GM23338 (cell line): Measurements from ENCODE around the gene PPM1L. TPM values are rescaled to one million over a fixed set of nuclear protein-coding genes. Genes with fewer than 3 reads are reported as not detected.

Source experiments
- CREB1 ChIP-seq: fragments of 250-450 bp; sonication (Bioruptor Pico); IDR thresholded peaks from 2 replicates; pipeline ENCODE4 v1.5.0; 2020; ENCODE audit warnings: low read depth, mild to moderate bottlenecking, moderate library complexity
- EZH2 ChIP-seq: fragments of 200-600 bp; sonication (generic); IDR thresholded peaks from one replicate; pipeline ENCODE4 v1.8.0; 2017; ENCODE audit warnings: antibody characterized with exemption, mild to moderate bottlenecking, low read depth; ENCODE audit not compliant: unreplicated experiment
- EZH2phosphoT487 ChIP-seq: fragments of 200-600 bp; sonication (generic); IDR thresholded peaks from one replicate; pipeline ENCODE4 v1.8.1; 2018; ENCODE audit warnings: antibody characterized with exemption; ENCODE audit not compliant: unreplicated experiment
- NANOG ChIP-seq: IDR thresholded peaks from 2 replicates; pipeline ENCODE4 v1.6.1; 2016; ENCODE audit warnings: antibody characterized with exemption, borderline replicate concordance
- POLR2AphosphoS5 ChIP-seq: IDR thresholded peaks from 2 replicates; pipeline ENCODE4 v1.6.1; 2016; ENCODE audit warnings: antibody characterized with exemption, low read depth
- STAT1 ChIP-seq: IDR thresholded peaks from one replicate; pipeline ENCODE4 v1.6.1; 2016; ENCODE audit warnings: antibody characterized with exemption; ENCODE audit not compliant: unreplicated experiment
- ZNF114 ChIP-seq: fragments of 250-450 bp; sonication (Bioruptor Pico); IDR thresholded peaks from 2 replicates; pipeline ENCODE4 v1.5.0; 2020; ENCODE audit warnings: mild to moderate bottlenecking, moderate library complexity
- ZNF331 ChIP-seq: fragments of 250-450 bp; sonication (Bioruptor Pico); IDR thresholded peaks from 2 replicates; pipeline ENCODE4 v1.5.0; 2020; ENCODE audit warnings: low read depth, mild to moderate bottlenecking, moderate library complexity
- polyA plus RNA-seq: library from polyadenylated mRNA; unstranded; fragments of >200 nt; fragmentation: Nextera tagmentation; extraction: Ambion mirVana; gene quantifications from 2 replicates; pipeline ENCODE4 v1.2.1, GENCODE V29; 2016
- total RNA-seq: library from RNA; depleted of rRNA; stranded (reverse); fragments of >200 nt; shearing (Covaris generic); gene quantifications from 2 replicates; pipeline ENCODE4 v1.2.3, GENCODE V29; 2014
- TF ChIP-seq, protein P1 (sequence below): fragments of 250-450 bp; sonication (Bioruptor Pico); IDR thresholded peaks from 2 replicates; pipeline ENCODE4 v1.5.0; 2020; ENCODE audit warnings: mild to moderate bottlenecking, moderate library complexity
- TF ChIP-seq, protein P2 (sequence below): IDR thresholded peaks from 2 replicates; pipeline ENCODE4 v1.6.1; 2016; ENCODE audit warnings: antibody characterized with exemption
- TF ChIP-seq, protein P3 (sequence below): IDR thresholded peaks from one replicate; pipeline ENCODE4 v1.6.1; 2018; ENCODE audit warnings: antibody characterized with exemption; ENCODE audit not compliant: unreplicated experiment

PPM1L gene
- total and polyA plus RNA-seq, 2 experiments from 2014 or later = 3.9 to 26.4 TPM

DNA sequence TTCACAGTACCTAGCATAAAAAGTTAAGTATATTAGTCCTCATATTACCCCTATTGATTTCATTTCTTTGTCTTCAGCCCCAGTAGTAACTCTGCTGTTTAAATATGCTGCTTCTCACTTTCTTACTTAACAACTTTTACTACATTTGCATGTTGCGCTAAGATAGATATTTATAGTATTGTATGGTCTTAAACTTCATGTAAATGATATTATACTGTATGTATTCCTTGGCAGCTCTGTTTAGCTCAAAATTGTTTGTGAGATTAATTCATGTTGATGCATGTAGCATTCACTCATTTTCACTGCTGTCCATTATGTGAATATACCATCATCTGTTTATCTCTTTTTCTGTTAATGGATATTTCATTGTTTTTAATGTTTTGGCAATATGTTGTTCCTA, 64.4 kb downstream of the PPM1L start (continued):
- TF ChIP-seq, protein P1, sequence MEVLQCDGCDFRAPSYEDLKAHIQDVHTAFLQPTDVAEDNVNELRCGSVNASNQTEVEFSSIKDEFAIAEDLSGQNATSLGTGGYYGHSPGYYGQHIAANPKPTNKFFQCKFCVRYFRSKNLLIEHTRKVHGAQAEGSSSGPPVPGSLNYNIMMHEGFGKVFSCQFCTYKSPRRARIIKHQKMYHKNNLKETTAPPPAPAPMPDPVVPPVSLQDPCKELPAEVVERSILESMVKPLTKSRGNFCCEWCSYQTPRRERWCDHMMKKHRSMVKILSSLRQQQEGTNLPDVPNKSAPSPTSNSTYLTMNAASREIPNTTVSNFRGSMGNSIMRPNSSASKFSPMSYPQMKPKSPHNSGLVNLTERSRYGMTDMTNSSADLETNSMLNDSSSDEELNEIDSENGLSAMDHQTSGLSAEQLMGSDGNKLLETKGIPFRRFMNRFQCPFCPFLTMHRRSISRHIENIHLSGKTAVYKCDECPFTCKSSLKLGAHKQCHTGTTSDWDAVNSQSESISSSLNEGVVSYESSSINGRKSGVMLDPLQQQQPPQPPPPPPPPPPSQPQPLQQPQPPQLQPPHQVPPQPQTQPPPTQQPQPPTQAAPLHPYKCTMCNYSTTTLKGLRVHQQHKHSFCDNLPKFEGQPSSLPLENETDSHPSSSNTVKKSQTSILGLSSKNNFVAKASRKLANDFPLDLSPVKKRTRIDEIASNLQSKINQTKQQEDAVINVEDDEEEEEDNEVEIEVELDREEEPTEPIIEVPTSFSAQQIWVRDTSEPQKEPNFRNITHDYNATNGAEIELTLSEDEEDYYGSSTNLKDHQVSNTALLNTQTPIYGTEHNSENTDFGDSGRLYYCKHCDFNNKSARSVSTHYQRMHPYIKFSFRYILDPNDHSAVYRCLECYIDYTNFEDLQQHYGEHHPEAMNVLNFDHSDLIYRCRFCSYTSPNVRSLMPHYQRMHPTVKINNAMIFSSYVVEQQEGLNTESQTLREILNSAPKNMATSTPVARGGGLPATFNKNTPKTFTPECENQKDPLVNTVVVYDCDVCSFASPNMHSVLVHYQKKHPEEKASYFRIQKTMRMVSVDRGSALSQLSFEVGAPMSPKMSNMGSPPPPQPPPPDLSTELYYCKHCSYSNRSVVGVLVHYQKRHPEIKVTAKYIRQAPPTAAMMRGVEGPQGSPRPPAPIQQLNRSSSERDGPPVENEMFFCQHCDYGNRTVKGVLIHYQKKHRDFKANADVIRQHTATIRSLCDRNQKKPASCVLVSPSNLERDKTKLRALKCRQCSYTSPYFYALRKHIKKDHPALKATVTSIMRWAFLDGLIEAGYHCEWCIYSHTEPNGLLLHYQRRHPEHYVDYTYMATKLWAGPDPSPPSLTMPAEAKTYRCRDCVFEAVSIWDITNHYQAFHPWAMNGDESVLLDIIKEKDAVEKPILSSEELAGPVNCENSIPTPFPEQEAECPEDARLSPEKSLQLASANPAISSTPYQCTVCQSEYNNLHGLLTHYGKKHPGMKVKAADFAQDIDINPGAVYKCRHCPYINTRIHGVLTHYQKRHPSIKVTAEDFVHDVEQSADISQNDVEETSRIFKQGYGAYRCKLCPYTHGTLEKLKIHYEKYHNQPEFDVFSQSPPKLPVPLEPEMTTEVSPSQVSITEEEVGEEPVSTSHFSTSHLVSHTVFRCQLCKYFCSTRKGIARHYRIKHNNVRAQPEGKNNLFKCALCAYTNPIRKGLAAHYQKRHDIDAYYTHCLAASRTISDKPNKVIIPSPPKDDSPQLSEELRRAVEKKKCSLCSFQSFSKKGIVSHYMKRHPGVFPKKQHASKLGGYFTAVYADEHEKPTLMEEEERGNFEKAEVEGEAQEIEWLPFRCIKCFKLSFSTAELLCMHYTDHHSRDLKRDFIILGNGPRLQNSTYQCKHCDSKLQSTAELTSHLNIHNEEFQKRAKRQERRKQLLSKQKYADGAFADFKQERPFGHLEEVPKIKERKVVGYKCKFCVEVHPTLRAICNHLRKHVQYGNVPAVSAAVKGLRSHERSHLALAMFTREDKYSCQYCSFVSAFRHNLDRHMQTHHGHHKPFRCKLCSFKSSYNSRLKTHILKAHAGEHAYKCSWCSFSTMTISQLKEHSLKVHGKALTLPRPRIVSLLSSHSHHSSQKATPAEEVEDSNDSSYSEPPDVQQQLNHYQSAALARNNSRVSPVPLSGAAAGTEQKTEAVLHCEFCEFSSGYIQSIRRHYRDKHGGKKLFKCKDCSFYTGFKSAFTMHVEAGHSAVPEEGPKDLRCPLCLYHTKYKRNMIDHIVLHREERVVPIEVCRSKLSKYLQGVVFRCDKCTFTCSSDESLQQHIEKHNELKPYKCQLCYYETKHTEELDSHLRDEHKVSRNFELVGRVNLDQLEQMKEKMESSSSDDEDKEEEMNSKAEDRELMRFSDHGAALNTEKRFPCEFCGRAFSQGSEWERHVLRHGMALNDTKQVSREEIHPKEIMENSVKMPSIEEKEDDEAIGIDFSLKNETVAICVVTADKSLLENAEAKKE = no peak
- TF ChIP-seq CREB1 (CRISPR knock-in tag) (no peak), NANOG (no peak), ZNF114 (CRISPR knock-in tag) (no peak), ZNF331 (no peak), EZH2 (no peak), EZH2phosphoT487 (no peak), STAT1 (no peak), POLR2AphosphoS5 (no peak)
- TF ChIP-seq, protein P2, sequence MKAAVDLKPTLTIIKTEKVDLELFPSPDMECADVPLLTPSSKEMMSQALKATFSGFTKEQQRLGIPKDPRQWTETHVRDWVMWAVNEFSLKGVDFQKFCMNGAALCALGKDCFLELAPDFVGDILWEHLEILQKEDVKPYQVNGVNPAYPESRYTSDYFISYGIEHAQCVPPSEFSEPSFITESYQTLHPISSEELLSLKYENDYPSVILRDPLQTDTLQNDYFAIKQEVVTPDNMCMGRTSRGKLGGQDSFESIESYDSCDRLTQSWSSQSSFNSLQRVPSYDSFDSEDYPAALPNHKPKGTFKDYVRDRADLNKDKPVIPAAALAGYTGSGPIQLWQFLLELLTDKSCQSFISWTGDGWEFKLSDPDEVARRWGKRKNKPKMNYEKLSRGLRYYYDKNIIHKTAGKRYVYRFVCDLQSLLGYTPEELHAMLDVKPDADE = no peak
- TF ChIP-seq, protein P3, sequence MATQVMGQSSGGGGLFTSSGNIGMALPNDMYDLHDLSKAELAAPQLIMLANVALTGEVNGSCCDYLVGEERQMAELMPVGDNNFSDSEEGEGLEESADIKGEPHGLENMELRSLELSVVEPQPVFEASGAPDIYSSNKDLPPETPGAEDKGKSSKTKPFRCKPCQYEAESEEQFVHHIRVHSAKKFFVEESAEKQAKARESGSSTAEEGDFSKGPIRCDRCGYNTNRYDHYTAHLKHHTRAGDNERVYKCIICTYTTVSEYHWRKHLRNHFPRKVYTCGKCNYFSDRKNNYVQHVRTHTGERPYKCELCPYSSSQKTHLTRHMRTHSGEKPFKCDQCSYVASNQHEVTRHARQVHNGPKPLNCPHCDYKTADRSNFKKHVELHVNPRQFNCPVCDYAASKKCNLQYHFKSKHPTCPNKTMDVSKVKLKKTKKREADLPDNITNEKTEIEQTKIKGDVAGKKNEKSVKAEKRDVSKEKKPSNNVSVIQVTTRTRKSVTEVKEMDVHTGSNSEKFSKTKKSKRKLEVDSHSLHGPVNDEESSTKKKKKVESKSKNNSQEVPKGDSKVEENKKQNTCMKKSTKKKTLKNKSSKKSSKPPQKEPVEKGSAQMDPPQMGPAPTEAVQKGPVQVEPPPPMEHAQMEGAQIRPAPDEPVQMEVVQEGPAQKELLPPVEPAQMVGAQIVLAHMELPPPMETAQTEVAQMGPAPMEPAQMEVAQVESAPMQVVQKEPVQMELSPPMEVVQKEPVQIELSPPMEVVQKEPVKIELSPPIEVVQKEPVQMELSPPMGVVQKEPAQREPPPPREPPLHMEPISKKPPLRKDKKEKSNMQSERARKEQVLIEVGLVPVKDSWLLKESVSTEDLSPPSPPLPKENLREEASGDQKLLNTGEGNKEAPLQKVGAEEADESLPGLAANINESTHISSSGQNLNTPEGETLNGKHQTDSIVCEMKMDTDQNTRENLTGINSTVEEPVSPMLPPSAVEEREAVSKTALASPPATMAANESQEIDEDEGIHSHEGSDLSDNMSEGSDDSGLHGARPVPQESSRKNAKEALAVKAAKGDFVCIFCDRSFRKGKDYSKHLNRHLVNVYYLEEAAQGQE = no peak
